H9 (cell line): ENCODE measurements around the gene NEBL. TPM values are rescaled to one million over a fixed set of nuclear protein-coding genes. Genes with fewer than 3 reads are reported as not detected.

ENCODE experiments used
- DNase-seq: peaks from one replicate; pipeline ENCODE4 v3.0.0-alpha.2; 2017
- H2AFZ ChIP-seq: one replicate; pipeline ENCODE4 v1.6.1; 2013; ENCODE audit warnings: mild to moderate bottlenecking, low read length, control low read depth, moderate library complexity
- H2AK5ac ChIP-seq: 2 replicates; pipeline ENCODE4 v1.6.1; 2013; ENCODE audit warnings: low read length, control low read depth, mixed read lengths; ENCODE audit not compliant: insufficient read length
- H2BK120ac ChIP-seq: one replicate; pipeline ENCODE4 v1.6.1; 2013; ENCODE audit warnings: low read depth, mild to moderate bottlenecking, low read length, control low read depth, inconsistent platforms; ENCODE audit not compliant: poor library complexity, severe bottlenecking
- H2BK12ac ChIP-seq: 2 replicates; pipeline ENCODE4 v1.6.1; 2013; ENCODE audit warnings: low read length, control low read depth, mixed read lengths, low read depth; ENCODE audit not compliant: insufficient read length
- H2BK15ac ChIP-seq: 2 replicates; pipeline ENCODE4 v1.6.1; 2013; ENCODE audit warnings: low read depth, low read length, control low read depth
- H2BK20ac ChIP-seq: one replicate; pipeline ENCODE4 v1.6.1; 2013; ENCODE audit warnings: low read depth, mild to moderate bottlenecking, low read length, control low read depth, inconsistent platforms; ENCODE audit not compliant: poor library complexity, severe bottlenecking
- H2BK5ac ChIP-seq: 2 replicates; pipeline ENCODE4 v1.6.1; 2013; ENCODE audit warnings: low read length, control low read depth, mixed read lengths; ENCODE audit not compliant: insufficient read length
- H3K14ac ChIP-seq: 2 replicates; pipeline ENCODE4 v1.6.1; 2013; ENCODE audit warnings: low read length, control low read depth; ENCODE audit not compliant: insufficient read depth
- H3K18ac ChIP-seq: 2 replicates; pipeline ENCODE4 v1.6.1; 2013; ENCODE audit warnings: low read depth, mild to moderate bottlenecking, mixed read lengths, low read length, control low read depth; ENCODE audit not compliant: insufficient read length
- H3K23ac ChIP-seq: 2 replicates; pipeline ENCODE4 v1.6.1; 2013; ENCODE audit warnings: low read length, control low read depth, mixed read lengths, low read depth; ENCODE audit not compliant: insufficient read length
- H3K23me2 ChIP-seq: 2 replicates; pipeline ENCODE4 v1.6.1; 2013; ENCODE audit warnings: low read depth, mild to moderate bottlenecking, mixed read lengths, low read length, control low read depth; ENCODE audit not compliant: insufficient read length, poor library complexity, severe bottlenecking
- H3K27ac ChIP-seq: 2 replicates; pipeline ENCODE4 v1.5.1; 2013; ENCODE audit warnings: low read length, control low read depth, mixed read lengths, low read depth; ENCODE audit not compliant: insufficient read length
- H3K27me3 ChIP-seq: 2 replicates; pipeline ENCODE4 v1.6.1; 2013; ENCODE audit warnings: low read length, control low read depth, inconsistent platforms; ENCODE audit not compliant: insufficient read depth
- H3K4ac ChIP-seq: 2 replicates; pipeline ENCODE4 v1.6.1; 2013; ENCODE audit warnings: low read depth, mild to moderate bottlenecking, control low read depth, inconsistent platforms, low read length, moderate library complexity
- H3K4me1 ChIP-seq: 2 replicates; pipeline ENCODE4 v1.6.1; 2013; ENCODE audit warnings: low read length, control low read depth, inconsistent platforms; ENCODE audit not compliant: insufficient read depth
- H3K4me2 ChIP-seq: 2 replicates; pipeline ENCODE4 v1.6.1; 2013; ENCODE audit warnings: low read length, control low read depth, mixed read lengths; ENCODE audit not compliant: insufficient read length, insufficient read depth
- H3K56ac ChIP-seq: 2 replicates; pipeline ENCODE4 v1.6.1; 2013; ENCODE audit warnings: low read depth, mild to moderate bottlenecking, mixed read lengths, low read length, control low read depth; ENCODE audit not compliant: insufficient read length
- H3K79me1 ChIP-seq: 2 replicates; pipeline ENCODE4 v1.6.1; 2013; ENCODE audit warnings: low read depth, mild to moderate bottlenecking, moderate library complexity, low read length, control low read depth, inconsistent platforms; ENCODE audit not compliant: insufficient read depth, poor library complexity, severe bottlenecking
- H3K79me2 ChIP-seq: 2 replicates; pipeline ENCODE4 v1.6.1; 2013; ENCODE audit warnings: low read length, control low read depth, inconsistent platforms; ENCODE audit not compliant: insufficient read depth
- H3K9ac ChIP-seq: 2 replicates; pipeline ENCODE4 v1.6.1; 2013; ENCODE audit warnings: low read length, control low read depth, mixed read lengths; ENCODE audit not compliant: insufficient read length; ENCODE audit errors: extremely low read depth
- H3K9me3 ChIP-seq: one replicate; pipeline ENCODE4 v1.6.1; 2013; ENCODE audit warnings: low read depth, low read length, inconsistent platforms; ENCODE audit not compliant: control insufficient read depth
- H3T11ph ChIP-seq: one replicate; pipeline ENCODE4 v1.6.1; 2013; ENCODE audit warnings: mild to moderate bottlenecking, low read length, control low read depth, inconsistent platforms
- H4K20me1 ChIP-seq: one replicate; pipeline ENCODE4 v1.6.1; 2013; ENCODE audit not compliant: control insufficient read depth, insufficient read length, insufficient read depth
- H4K5ac ChIP-seq: 2 replicates; pipeline ENCODE4 v1.6.1; 2013; ENCODE audit warnings: low read depth, mild to moderate bottlenecking, mixed read lengths, low read length, control low read depth; ENCODE audit not compliant: insufficient read length
- H4K8ac ChIP-seq: replicated peaks from 2 replicates; pipeline ENCODE4 v1.6.1; 2013; ENCODE audit warnings: low read length, control low read depth, mixed read lengths, low read depth; ENCODE audit not compliant: insufficient read length
- H4K91ac ChIP-seq: 2 replicates; pipeline ENCODE4 v1.6.1; 2013; ENCODE audit warnings: low read depth, mild to moderate bottlenecking, moderate library complexity, mixed read lengths, low read length, control low read depth; ENCODE audit not compliant: insufficient read length
- H3K27ac Mint-ChIP-seq, 3 experiments: 2 replicates in 2 of 3; 3 replicates in 1 of 3; pipeline ENCODE4 v1.8.0; 2020 to 2021; ENCODE audit warnings: mixed read lengths in 3 of 3, mild to moderate bottlenecking in 1 of 3, moderate library complexity in 1 of 3
- H3K27me3 Mint-ChIP-seq: 2 replicates; pipeline ENCODE4 v1.8.0; 2021; ENCODE audit warnings: low read depth, mild to moderate bottlenecking, moderate library complexity, mixed read lengths
- H3K36me3 Mint-ChIP-seq, 3 experiments: 2 replicates in 2 of 3; 3 replicates in 1 of 3; pipeline ENCODE4 v1.8.0; 2020 to 2021; ENCODE audit warnings: low read depth in 3 of 3, mixed read lengths in 3 of 3; ENCODE audit not compliant: insufficient read depth in 1 of 3
- H3K4me1 Mint-ChIP-seq, 2 experiments: 2 replicates each; pipeline ENCODE4 v1.8.0; 2020; ENCODE audit warnings: mixed read lengths in 2 of 2
- H3K4me3 Mint-ChIP-seq, 2 experiments: 2 replicates in 1 of 2; 3 replicates in 1 of 2; pipeline ENCODE4 v1.8.0; 2020 to 2021; ENCODE audit warnings: mild to moderate bottlenecking in 2 of 2, mixed read lengths in 2 of 2, moderate library complexity in 1 of 2
- H3K9me3 Mint-ChIP-seq, 2 experiments: 2 replicates in 1 of 2; 3 replicates in 1 of 2; pipeline ENCODE4 v1.8.0; 2020; ENCODE audit warnings: mild to moderate bottlenecking in 2 of 2, mixed read lengths in 2 of 2, moderate library complexity in 1 of 2
- WGBS: extraction: QIAGEN DNeasy Blood & Tissue Kit; methylation state at CpG from one replicate; pipeline ENCODE4 v1.1.7; 2013; ENCODE audit warnings: missing lambda C conversion rate, low lambda C conversion rate, mixed read lengths; ENCODE audit not compliant: insufficient read length; ENCODE audit errors: extremely low coverage; 5-methylcytosine and 5-hydroxymethylcytosine counted together
- total RNA-seq: library from RNA; stranded (reverse); gene quantifications from 2 replicates; pipeline ENCODE4 v1.2.1, GENCODE V29; 2021
- TF ChIP-seq, protein P1 (sequence below): fragments of 200-600 bp; sonication (generic); conservative IDR thresholded peaks from 3 replicates; pipeline ENCODE4 v1.8.0; 2021; ENCODE audit warnings: antibody characterized with exemption, mild to moderate bottlenecking

The NEBL gene
- total RNA-seq, 1 experiment from 2014 or later, result 20.9 TPM

DNA sequence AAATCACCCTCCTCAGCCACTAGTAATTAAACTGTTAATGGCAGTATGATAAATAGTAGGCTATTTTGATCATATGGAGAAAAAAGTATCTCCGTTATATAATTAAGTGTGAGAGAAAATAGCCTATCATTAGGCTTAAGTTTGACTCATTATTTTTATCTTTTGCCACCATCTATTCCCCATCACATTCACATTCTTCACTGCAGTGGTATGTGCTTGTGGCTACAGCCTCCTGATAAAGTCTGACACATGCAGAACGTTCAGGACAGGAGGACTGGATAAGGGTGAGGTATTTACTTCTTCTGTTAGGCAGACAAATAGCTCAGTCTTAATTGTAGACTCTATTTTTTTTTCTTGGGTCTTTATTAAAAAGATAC, 5.8 kb downstream of the NEBL start:
- TF ChIP-seq, protein P1, sequence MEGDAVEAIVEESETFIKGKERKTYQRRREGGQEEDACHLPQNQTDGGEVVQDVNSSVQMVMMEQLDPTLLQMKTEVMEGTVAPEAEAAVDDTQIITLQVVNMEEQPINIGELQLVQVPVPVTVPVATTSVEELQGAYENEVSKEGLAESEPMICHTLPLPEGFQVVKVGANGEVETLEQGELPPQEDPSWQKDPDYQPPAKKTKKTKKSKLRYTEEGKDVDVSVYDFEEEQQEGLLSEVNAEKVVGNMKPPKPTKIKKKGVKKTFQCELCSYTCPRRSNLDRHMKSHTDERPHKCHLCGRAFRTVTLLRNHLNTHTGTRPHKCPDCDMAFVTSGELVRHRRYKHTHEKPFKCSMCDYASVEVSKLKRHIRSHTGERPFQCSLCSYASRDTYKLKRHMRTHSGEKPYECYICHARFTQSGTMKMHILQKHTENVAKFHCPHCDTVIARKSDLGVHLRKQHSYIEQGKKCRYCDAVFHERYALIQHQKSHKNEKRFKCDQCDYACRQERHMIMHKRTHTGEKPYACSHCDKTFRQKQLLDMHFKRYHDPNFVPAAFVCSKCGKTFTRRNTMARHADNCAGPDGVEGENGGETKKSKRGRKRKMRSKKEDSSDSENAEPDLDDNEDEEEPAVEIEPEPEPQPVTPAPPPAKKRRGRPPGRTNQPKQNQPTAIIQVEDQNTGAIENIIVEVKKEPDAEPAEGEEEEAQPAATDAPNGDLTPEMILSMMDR, result no peak

More for the DNA sequence above, 5.8 kb downstream of the NEBL start:
- H3K79me2 ChIP-seq, result no peaks in the 10 kb centered on the region
- no peak overlapping the region for H3K4me2 ChIP-seq
- H3K9me3 ChIP-seq, result no peaks in the 10 kb centered on the region
- H4K20me1 ChIP-seq, result no peaks in the 10 kb centered on the region
- H2BK5ac ChIP-seq, result no peak overlapping the region
- no CpG with 5 or more reads among the region's 2 CpGs for WGBS
- no peak overlapping the region for H4K5ac ChIP-seq
- no peaks in the 10 kb centered on the region for H3K27me3 ChIP-seq
- H3K4me1 Mint-ChIP-seq, result peaks cover 30% of the 10 kb centered on the region in 2 experiments
- no peaks in the 10 kb centered on the region for H3K9me3 Mint-ChIP-seq
- no peak overlapping the region for H3K27ac Mint-ChIP-seq
- H4K8ac ChIP-seq, result no peak overlapping the region
- no peaks in the 10 kb centered on the region for H3K79me1 ChIP-seq
- H2BK15ac ChIP-seq, result no peak overlapping the region
- H2BK120ac ChIP-seq, result no peak overlapping the region
- H2BK12ac ChIP-seq, result no peak overlapping the region
- no peak overlapping the region for H2AK5ac ChIP-seq
- H3K4ac ChIP-seq, result no peak overlapping the region
- H3K18ac ChIP-seq, result no peak overlapping the region
- no peak overlapping the region for H2BK20ac ChIP-seq
- no peak overlapping the region for H3K9ac ChIP-seq
- peaks cover 0 to 7% (median 2%) of the 10 kb centered on the region in 3 experiments; a peak in 3 of 7 replicates for H3K36me3 Mint-ChIP-seq
- H3K4me3 Mint-ChIP-seq, result no peak overlapping the region
- H4K91ac ChIP-seq, result no peak overlapping the region
- no peak overlapping the region for H2AFZ ChIP-seq
- DNase-seq, result no peak
- no peak overlapping the region for H3K27ac ChIP-seq
- peaks cover 9% of the 10 kb centered on the region for H3K4me1 ChIP-seq
- H3T11ph ChIP-seq, result no peak overlapping the region
- no peak overlapping the region for H3K56ac ChIP-seq
- H3K23me2 ChIP-seq, result no peaks in the 10 kb centered on the region
- H3K14ac ChIP-seq, result no peak overlapping the region
- no peaks in the 10 kb centered on the region for H3K27me3 Mint-ChIP-seq
- H3K23ac ChIP-seq, result no peak overlapping the region
